Left ventricle myocardium inferior (tissue), 1 donor: Measurements from ENCODE around the gene TMEM273. TPM values are rescaled to one million over a fixed set of nuclear protein-coding genes. Genes with fewer than 3 reads are reported as not detected.

ENCODE experiments used
- DNase-seq: peaks from one replicate; pipeline ENCODE4 v3.0.0-alpha.2; 2020
- H3K27ac ChIP-seq: fragments of 200-600 bp; replicated peaks from 2 replicates; pipeline ENCODE4 v1.8.0; 2021
- H3K27me3 ChIP-seq: fragments of 200-600 bp; 2 replicates; pipeline ENCODE4 v1.8.0; 2021; ENCODE audit warnings: low read depth
- H3K36me3 ChIP-seq: fragments of 200-600 bp; 2 replicates; pipeline ENCODE4 v1.8.0; 2021
- H3K4me1 ChIP-seq: fragments of 200-600 bp; 2 replicates; pipeline ENCODE4 v1.8.0; 2021
- H3K4me3 ChIP-seq: fragments of 200-600 bp; 2 replicates; pipeline ENCODE4 v1.8.0; 2021; ENCODE audit warnings: mild to moderate bottlenecking, moderate library complexity
- H3K9me3 ChIP-seq: fragments of 200-600 bp; replicated peaks from 2 replicates; pipeline ENCODE4 v1.8.0; 2021
- CTCF ChIP-seq: fragments of 200-600 bp; IDR thresholded peaks from 2 replicates; pipeline ENCODE4 v1.8.0; 2021; ENCODE audit warnings: antibody characterized with exemption, mild to moderate bottlenecking, borderline replicate concordance
- intact Hi-C: fragments of 100-400 bp; cut with micrococcal nuclease; formaldehyde crosslinking; loops from one replicate; pipeline ENCODE4 v1.11.0; 2022
- total RNA-seq: library from RNA; stranded (reverse); fragmentation: NEBNext Ultra II Directional; extraction: Animal tissue kit (Norgen Biotek cat#: 25700); gene quantifications from one replicate; pipeline ENCODE4 v1.2.1, GENCODE V29; 2021
- donor health status: DM: no; HTN: yes; CAD: no; lungs with severe emphysema.

The TMEM273 gene
- total RNA-seq, 1 donor from 2014 or later, result 29.0 TPM

- intact Hi-C loops, result no loop called here
- no peak for DNase-seq
- Histone ChIP-seq H3K4me1 (peaks cover 74% of the 10 kb centered on the region), H3K9me3 (no peaks in the 10 kb centered on the region), H3K27ac (peak overlapping the region; percentile 88), H3K36me3 (no peaks in the 10 kb centered on the region), H3K27me3 (no peaks in the 10 kb centered on the region), H3K4me3 (peak overlapping the region; percentile 77)
- no peak for TF ChIP-seq CTCF
Measured at GRCh38 chr10:49113741-49114141, 74.5 kb downstream of the TMEM273 start.

- no peaks in the 10 kb centered on the region for H3K27me3 ChIP-seq
- no peak for DNase-seq
Measured at GRCh38 chr10:49112851-49113250, 75.3 kb downstream of the TMEM273 start.

GRCh38 chr10:49112098-49112497 is 76.1 kb downstream of the TMEM273 start:
- peaks cover 85% of the 10 kb centered on the region for H3K4me1 ChIP-seq
- no peaks in the 10 kb centered on the region for H3K36me3 ChIP-seq
- DNase-seq, result no peak
- H3K27me3 ChIP-seq, result no peaks in the 10 kb centered on the region
- no peaks in the 10 kb centered on the region for H3K9me3 ChIP-seq
- no peak for TF ChIP-seq CTCF
- intact Hi-C loops, result no loop called here
- H3K27ac ChIP-seq, result peak overlapping the region; percentile 88
- H3K4me3 ChIP-seq, result peak overlapping the region; percentile 7

More at GRCh38 chr10:49112851-49113250, 75.3 kb downstream of the TMEM273 start:
- intact Hi-C loops, result no loop called here
- H3K9me3 ChIP-seq, result no peaks in the 10 kb centered on the region
- no peak for TF ChIP-seq CTCF
- no peaks in the 10 kb centered on the region for H3K36me3 ChIP-seq
- H3K4me3 ChIP-seq, result peak overlapping the region; percentile 77
- H3K27ac ChIP-seq, result peak overlapping the region; percentile 88
- peaks cover 83% of the 10 kb centered on the region for H3K4me1 ChIP-seq

GRCh38 chr10:49111320-49111698 is 76.9 kb downstream of the TMEM273 start:
- no peaks in the 10 kb centered on the region for H3K27me3 ChIP-seq
- intact Hi-C loops, result no loop called here
- no peak for DNase-seq
- peaks cover 93% of the 10 kb centered on the region for H3K4me1 ChIP-seq
- TF ChIP-seq CTCF, result no peak
- H3K9me3 ChIP-seq, result no peaks in the 10 kb centered on the region
- H3K4me3 ChIP-seq, result no peak overlapping the region
- H3K36me3 ChIP-seq, result no peaks in the 10 kb centered on the region
- H3K27ac ChIP-seq, result peak overlapping the region; percentile 88

- no peaks in the 10 kb centered on the region for H3K9me3 ChIP-seq
- H3K4me1 ChIP-seq, result peaks cover 96% of the 10 kb centered on the region
- DNase-seq, result no peak
- H3K27ac ChIP-seq, result peak overlapping the region; percentile 88
- intact Hi-C loops, result no loop called here
- H3K27me3 ChIP-seq, result no peaks in the 10 kb centered on the region
- H3K4me3 ChIP-seq, result peak overlapping the region; percentile 42
- no peak for TF ChIP-seq CTCF
- no peaks in the 10 kb centered on the region for H3K36me3 ChIP-seq
Measured at GRCh38 chr10:49110684-49111319, 77.4 kb downstream of the TMEM273 start.
